ENCODE measurements around the gene RSKR.

DNA sequence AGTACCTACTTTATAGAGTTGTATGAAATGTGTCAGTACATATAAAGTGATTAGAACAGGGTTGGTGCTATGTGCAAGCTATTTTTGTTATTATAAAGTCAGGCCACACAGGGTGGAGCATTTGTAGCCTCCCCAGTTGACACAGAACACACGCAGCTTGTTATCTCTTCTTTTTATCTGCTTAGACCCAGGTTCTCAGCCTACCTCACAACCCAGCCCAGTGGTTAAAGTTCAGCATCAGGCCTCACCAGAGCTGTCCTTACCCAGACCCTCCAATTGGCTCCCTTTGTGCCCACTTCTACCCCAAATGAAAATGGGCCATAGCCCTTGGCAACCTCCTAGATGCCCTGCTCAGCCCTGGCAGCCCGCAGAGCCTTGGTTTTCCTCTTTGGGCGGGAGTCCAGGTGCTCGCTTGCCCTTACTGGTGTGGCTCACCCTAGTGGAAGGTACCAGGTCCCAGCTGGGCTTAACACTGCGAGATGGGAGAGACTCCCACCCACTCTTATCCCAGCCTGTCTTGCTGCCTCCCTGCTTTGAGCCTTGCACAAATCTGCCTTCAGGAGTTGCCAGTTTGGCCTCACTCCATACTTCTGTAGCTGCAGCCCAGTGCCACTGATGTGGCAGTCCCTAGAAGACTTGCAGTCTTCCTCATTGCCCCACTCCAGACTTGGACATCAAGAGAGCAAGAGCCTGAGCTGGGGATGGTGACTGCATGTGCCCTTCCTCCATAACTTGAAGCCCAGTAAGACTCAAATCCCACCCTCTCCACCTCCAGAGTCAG is 41.5 kb downstream of the RSKR start:
- TF ChIP-seq POLR2A (IDR thresholded peaks at IDR 0.05) = no peak
- TF ChIP-seq, protein P1, sequence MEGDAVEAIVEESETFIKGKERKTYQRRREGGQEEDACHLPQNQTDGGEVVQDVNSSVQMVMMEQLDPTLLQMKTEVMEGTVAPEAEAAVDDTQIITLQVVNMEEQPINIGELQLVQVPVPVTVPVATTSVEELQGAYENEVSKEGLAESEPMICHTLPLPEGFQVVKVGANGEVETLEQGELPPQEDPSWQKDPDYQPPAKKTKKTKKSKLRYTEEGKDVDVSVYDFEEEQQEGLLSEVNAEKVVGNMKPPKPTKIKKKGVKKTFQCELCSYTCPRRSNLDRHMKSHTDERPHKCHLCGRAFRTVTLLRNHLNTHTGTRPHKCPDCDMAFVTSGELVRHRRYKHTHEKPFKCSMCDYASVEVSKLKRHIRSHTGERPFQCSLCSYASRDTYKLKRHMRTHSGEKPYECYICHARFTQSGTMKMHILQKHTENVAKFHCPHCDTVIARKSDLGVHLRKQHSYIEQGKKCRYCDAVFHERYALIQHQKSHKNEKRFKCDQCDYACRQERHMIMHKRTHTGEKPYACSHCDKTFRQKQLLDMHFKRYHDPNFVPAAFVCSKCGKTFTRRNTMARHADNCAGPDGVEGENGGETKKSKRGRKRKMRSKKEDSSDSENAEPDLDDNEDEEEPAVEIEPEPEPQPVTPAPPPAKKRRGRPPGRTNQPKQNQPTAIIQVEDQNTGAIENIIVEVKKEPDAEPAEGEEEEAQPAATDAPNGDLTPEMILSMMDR (IDR thresholded peaks at IDR 0.05 in 8 of 11, conservative IDR thresholded peaks at IDR 0.05 in 3 of 11) = no peak

All from spleen (tissue), 7 donors.